ENCODE results near the gene UGT2B10.

UGT2B10 gene

DNA sequence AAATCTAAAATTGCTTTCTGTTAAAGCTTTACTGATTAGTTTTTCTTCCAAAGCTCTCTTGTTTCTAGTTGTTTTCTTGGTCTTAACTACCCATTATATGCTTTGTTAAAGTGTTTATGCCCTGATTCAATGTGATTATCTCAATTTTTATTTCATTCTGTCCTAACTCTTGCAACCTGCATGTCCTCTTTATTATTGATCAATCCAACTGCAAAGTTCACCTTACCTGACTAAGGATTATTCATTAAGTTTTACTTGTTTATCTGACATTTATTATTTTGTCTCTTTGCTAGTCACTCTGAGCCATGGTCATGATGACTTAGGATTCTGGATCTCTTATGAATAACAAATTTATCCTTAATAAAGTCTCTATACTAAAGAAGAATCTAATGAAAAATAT lies 15.8 kb downstream of the UGT2B10 start:
- no peaks in the 10 kb centered on the region for H3K27me3 ChIP-seq (ENCODE audit: low read length)
- H3K79me2 ChIP-seq (ENCODE audit: insufficient read depth, low read length) = no peaks in the 10 kb centered on the region
- TF ChIP-seq, protein P1, sequence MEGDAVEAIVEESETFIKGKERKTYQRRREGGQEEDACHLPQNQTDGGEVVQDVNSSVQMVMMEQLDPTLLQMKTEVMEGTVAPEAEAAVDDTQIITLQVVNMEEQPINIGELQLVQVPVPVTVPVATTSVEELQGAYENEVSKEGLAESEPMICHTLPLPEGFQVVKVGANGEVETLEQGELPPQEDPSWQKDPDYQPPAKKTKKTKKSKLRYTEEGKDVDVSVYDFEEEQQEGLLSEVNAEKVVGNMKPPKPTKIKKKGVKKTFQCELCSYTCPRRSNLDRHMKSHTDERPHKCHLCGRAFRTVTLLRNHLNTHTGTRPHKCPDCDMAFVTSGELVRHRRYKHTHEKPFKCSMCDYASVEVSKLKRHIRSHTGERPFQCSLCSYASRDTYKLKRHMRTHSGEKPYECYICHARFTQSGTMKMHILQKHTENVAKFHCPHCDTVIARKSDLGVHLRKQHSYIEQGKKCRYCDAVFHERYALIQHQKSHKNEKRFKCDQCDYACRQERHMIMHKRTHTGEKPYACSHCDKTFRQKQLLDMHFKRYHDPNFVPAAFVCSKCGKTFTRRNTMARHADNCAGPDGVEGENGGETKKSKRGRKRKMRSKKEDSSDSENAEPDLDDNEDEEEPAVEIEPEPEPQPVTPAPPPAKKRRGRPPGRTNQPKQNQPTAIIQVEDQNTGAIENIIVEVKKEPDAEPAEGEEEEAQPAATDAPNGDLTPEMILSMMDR (IDR thresholded peaks at IDR 0.05; ENCODE audit: insufficient read depth, low read length, poor library complexity, severe bottlenecking) = no peak
- TF ChIP-seq EZH2phosphoT487 (conservative IDR thresholded peaks at IDR 0.05; ENCODE audit: low read length) = no peak
- no peaks in the 10 kb centered on the region for H3K36me3 ChIP-seq (ENCODE audit: low read length)
- no peak overlapping the region for H3K27ac ChIP-seq (ENCODE audit: low read depth, low read length)
- H4K20me1 ChIP-seq (ENCODE audit: low read depth, low read length) = no peaks in the 10 kb centered on the region
- H3K4me3 ChIP-seq (ENCODE audit: insufficient read depth, low read length, poor library complexity, severe bottlenecking) = no peak overlapping the region
- no peaks in the 10 kb centered on the region for H3K9me2 ChIP-seq (replicated peaks; ENCODE audit: insufficient read depth, low read length)
- no peak overlapping the region for H3K9ac ChIP-seq (ENCODE audit: low read length)
- H3F3A ChIP-seq (ENCODE audit: insufficient read depth) = no peaks in the 10 kb centered on the region
- H2AFZ ChIP-seq (ENCODE audit: low read depth, low read length, severe bottlenecking) = no peak overlapping the region
- H3K4me2 ChIP-seq (ENCODE audit: low read depth, low read length, poor library complexity, severe bottlenecking) = no peak overlapping the region
- H3K9me3 ChIP-seq (ENCODE audit: insufficient read depth, low read length) = no peaks in the 10 kb centered on the region

DNA sequence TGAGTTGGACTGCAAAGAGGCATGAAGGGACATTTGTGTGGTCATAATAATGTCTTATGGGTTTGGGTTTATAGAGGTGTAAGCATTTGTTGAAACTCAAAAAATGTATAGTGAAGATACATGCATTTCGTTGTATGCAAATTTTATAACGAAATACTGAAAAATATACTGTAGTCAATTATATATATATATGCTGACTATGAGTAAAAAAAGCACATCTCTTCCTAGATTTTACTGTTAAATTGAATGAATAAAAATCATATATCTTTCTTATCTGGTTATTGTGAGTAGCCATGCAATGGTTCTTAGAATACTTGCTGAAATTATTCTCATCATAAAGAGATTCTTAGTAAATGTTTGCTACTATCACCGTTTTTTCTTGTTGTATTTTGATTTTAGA lies 34.5 kb downstream of the UGT2B10 start:
- no peaks in the 10 kb centered on the region for H3K9me2 ChIP-seq (replicated peaks; ENCODE audit: insufficient read depth, low read length)
- H3K9me3 ChIP-seq (ENCODE audit: insufficient read depth, low read length) = no peaks in the 10 kb centered on the region
- no peaks in the 10 kb centered on the region for H3F3A ChIP-seq (ENCODE audit: insufficient read depth)
- no peaks in the 10 kb centered on the region for H4K20me1 ChIP-seq (ENCODE audit: low read depth, low read length)
- no peaks in the 10 kb centered on the region for H3K27me3 ChIP-seq (ENCODE audit: low read length)
- H3K4me3 ChIP-seq (ENCODE audit: insufficient read depth, low read length, poor library complexity, severe bottlenecking) = no peak overlapping the region
- H3K27ac ChIP-seq (ENCODE audit: low read depth, low read length) = no peak overlapping the region
- TF ChIP-seq EZH2phosphoT487 (conservative IDR thresholded peaks at IDR 0.05; ENCODE audit: low read length) = no peak
- TF ChIP-seq, protein P1 (IDR thresholded peaks at IDR 0.05; ENCODE audit: insufficient read depth, low read length, poor library complexity, severe bottlenecking) = no peak
- no peak overlapping the region for H3K4me2 ChIP-seq (ENCODE audit: low read depth, low read length, poor library complexity, severe bottlenecking)
- no peaks in the 10 kb centered on the region for H3K79me2 ChIP-seq (ENCODE audit: insufficient read depth, low read length)
- no peak overlapping the region for H3K9ac ChIP-seq (ENCODE audit: low read length)
- no peaks in the 10 kb centered on the region for H3K36me3 ChIP-seq (ENCODE audit: low read length)
- no peak overlapping the region for H2AFZ ChIP-seq (ENCODE audit: low read depth, low read length, severe bottlenecking)

DNA sequence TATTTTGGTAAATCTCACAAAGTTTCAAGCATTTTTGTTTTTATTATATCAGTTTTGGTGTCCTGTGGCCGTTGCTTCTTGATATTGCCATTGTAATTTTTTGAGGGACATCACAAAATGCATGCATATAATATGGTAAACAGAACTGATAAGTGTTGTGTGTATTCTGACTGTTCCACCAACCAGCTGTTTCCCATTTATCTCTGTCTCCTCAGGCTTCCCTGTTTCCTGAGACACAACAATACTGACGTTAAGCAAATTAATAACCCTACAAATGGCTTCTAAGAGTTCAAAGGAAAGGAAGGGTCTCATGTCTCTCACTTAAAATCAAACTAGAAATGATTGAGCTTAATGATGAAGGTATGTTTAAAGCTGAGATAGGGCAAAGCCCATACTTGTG lies 40.0 kb downstream of the UGT2B10 start:
- Histone ChIP-seq H3K79me2 (ENCODE audit: insufficient read depth, low read length) (no peaks in the 10 kb centered on the region), H3K9ac (ENCODE audit: low read length) (no peak overlapping the region), H4K20me1 (ENCODE audit: low read depth, low read length) (no peaks in the 10 kb centered on the region), H3K27ac (ENCODE audit: low read depth, low read length) (no peak overlapping the region), H3K9me2 (replicated peaks; ENCODE audit: insufficient read depth, low read length) (no peaks in the 10 kb centered on the region), H3F3A (ENCODE audit: insufficient read depth) (no peaks in the 10 kb centered on the region), H3K4me2 (ENCODE audit: low read depth, low read length, poor library complexity, severe bottlenecking) (no peak overlapping the region), H3K9me3 (ENCODE audit: insufficient read depth, low read length) (no peaks in the 10 kb centered on the region), H3K27me3 (ENCODE audit: low read length) (no peaks in the 10 kb centered on the region), H3K36me3 (ENCODE audit: low read length) (no peaks in the 10 kb centered on the region), H2AFZ (ENCODE audit: low read depth, low read length, severe bottlenecking) (no peak overlapping the region), H3K4me3 (ENCODE audit: insufficient read depth, low read length, poor library complexity, severe bottlenecking) (no peak overlapping the region)
- TF ChIP-seq EZH2phosphoT487 (conservative IDR thresholded peaks at IDR 0.05; ENCODE audit: low read length) = no peak

DNA sequence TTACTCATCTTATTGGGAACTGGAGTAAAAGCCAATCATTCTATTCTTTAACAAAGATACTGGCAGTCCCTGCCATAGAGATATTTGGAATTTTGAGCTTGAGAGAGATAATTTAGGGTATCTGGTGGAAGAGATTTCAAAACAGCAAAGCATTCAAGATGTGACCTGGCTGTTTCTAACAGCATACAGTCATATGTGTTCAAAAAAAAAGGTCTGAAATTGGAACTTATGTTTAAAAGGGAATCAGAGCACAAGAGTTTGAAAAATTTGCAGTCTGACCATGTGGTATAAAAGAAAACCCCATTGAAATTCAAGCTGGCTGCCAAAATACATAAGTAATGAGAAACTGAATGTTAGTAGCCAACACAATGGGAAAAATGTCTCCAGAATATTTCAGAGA lies 42.2 kb downstream of the UGT2B10 start:
- H3F3A ChIP-seq (ENCODE audit: insufficient read depth) = no peaks in the 10 kb centered on the region

More for the DNA sequence above, 42.2 kb downstream of the UGT2B10 start:
- Histone ChIP-seq H3K9me2 (replicated peaks; ENCODE audit: insufficient read depth, low read length) (no peaks in the 10 kb centered on the region), H3K9ac (ENCODE audit: low read length) (no peak overlapping the region), H4K20me1 (ENCODE audit: low read depth, low read length) (no peaks in the 10 kb centered on the region), H3K27ac (ENCODE audit: low read depth, low read length) (no peak overlapping the region), H3K4me2 (ENCODE audit: low read depth, low read length, poor library complexity, severe bottlenecking) (no peak overlapping the region), H2AFZ (ENCODE audit: low read depth, low read length, severe bottlenecking) (no peak overlapping the region), H3K4me3 (ENCODE audit: insufficient read depth, low read length, poor library complexity, severe bottlenecking) (no peak overlapping the region), H3K9me3 (ENCODE audit: insufficient read depth, low read length) (no peaks in the 10 kb centered on the region), H3K27me3 (ENCODE audit: low read length) (no peaks in the 10 kb centered on the region), H3K79me2 (ENCODE audit: insufficient read depth, low read length) (no peaks in the 10 kb centered on the region), H3K36me3 (ENCODE audit: low read length) (no peaks in the 10 kb centered on the region)
- no peak for TF ChIP-seq EZH2phosphoT487 (conservative IDR thresholded peaks at IDR 0.05; ENCODE audit: low read length)
- TF ChIP-seq, protein P1 (IDR thresholded peaks at IDR 0.05; ENCODE audit: insufficient read depth, low read length, poor library complexity, severe bottlenecking) = no peak
